GM19372 (cell line): ENCODE data around the gene CALHM3.

ENCODE experiments used
- ATAC-seq: cut with Tn5 transposase; IDR thresholded peaks from one replicate; pipeline ENCODE4 v1.9.1; 2021; ENCODE audit warnings: mild to moderate bottlenecking, low read depth, moderate library complexity; ENCODE audit not compliant: unreplicated experiment

Gene CALHM3

DNA sequence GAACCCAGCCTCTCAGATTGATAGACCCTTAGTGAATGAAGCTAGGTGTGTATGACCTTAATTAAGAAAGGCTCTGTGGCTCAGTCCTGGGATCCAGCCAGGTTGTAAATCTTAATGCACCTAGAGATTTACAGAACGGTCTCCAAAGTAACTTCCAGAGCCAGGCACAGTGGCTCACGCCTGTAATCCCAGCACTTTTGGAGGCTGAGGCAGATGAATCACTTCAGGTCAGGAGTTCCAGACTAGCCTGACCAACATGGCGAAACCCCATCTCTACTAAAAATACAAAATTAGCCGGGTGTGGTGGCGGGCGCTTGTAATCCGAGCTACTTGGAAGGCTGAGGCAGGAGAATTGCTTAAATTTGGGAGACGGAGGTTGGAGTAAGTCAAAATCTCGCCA lies 51.2 kb downstream of the CALHM3 start:
- ATAC-seq: no peak

GRCh38 chr10:103423748-103424147 lies 55.3 kb downstream of the CALHM3 start:
- ATAC-seq: no peak
